COR-L47 (cell line): ENCODE results near the gene HES1.
A peak's percentile ranks its signal among the peaks of the same experiment; 100 is the strongest.

ENCODE experiments used
- DNase-seq: peaks from one replicate; lab custom pipeline; 2025; lab: John Stamatoyannopoulos, UW

Gene HES1

DNA sequence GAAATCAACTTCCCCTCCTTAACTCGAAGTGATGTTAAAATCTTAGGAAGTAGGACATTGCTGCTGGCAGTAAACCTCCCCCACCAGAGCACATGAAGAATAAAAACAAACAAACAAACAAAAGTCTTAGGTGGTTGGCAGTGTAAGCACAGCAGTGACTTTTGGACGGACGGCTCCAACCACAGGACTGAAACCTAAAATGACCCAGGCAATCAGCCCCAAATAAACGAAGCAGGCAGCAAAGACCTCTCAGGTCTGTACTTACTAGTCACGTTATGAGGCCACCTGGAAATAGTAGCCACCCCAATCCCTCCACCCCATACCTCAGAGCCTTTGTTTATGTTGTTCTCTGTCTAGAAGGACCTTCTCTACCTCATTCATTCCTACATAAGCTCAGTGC lies 33.5 kb upstream of the HES1 start:
- DNase-seq: no peak

DNA sequence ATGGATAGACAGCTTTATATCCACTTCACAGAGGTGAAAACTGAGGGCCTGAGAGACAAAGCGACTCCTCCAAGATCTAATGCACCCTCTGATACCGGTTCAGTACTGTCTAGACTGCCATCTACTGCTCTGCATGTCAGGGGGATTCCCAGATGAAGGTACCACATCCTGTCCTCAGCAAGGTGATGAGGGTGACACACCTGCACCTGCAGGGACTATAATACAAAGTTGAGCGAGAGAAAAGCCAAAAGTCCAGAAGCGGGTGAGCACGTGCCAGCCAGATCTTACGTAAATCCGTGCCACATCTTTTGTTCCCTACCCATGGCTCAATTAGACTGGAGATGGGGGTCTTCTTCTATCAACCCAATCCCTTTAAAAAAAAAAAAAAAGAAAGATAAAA lies 32.4 kb upstream of the HES1 start:
- no peak for DNase-seq

DNA sequence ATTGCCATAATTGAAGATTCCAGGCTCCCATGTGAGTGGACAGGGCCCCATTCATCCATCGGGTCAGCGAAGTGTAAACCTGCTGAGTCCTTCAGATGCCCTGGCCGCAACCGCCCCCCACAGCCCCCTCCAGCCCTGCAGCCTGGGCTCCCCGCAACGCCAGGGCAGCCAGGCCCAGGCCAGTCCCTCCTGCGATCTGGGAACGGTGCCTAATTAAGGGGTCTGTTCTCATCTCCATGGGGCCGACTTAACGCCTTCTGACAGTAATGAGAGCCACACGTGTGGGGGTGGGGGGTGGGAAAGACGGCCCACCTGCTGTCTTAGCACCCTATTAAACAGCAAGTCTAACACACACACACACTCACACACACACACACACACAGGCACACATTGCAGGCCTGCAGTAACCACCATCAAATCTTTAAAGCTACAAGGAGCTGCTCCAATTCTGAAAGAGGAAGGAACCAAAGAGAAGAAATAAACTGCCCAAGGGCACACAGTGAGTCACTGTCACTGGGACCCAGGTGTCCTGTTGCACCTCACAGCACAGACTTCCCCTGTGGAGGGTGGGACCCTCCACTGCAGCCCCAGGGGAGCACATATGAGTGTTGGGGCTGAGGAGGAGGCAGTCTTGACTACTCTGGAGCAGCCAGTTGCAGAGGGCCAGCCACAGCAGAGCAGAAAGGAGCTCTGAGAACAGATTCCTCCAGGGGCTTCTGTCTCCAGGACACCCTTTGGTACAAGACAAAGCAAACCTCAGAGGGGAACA lies 31.8 kb upstream of the HES1 start:
- peak; percentile 26 for DNase-seq

DNA sequence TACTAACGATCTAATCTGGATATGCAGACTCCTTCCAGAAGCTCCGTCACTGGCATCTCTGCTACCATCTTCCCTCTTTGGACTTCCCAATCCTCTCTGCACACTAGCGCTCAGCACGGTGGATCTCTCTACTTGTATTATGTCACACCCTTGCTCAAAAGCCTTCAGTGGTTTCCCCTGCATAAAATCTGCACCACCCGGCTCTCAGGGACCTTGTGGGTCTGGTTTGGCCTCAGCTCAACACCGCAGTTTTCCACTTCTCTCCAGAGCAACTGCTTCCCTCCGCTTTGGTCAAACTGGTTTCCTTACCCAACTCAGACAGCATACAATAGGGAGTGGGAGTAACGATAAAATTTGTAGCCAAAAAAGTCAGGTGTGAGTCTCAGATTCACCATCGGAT lies 30.7 kb upstream of the HES1 start:
- no peak for DNase-seq

DNA sequence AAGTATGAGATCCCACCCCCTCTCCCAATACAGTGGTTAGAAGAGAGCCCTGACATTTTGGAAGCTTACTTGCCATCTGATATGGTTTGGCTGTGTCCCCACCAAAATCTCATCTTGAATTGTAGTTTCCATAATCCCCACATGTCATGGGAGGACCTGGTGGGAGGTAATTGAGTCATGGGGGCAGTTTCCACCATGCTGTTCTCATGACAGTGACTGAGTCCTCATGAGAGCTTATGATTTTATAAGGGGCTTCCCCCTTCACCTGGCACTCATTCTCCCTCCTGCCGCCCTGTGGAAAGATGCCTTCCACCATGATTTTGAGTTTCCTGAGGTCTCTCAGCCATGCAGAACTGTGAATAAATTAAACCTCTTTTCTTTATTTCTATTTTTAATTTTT lies 28.8 kb upstream of the HES1 start:
- no peak for DNase-seq

DNA sequence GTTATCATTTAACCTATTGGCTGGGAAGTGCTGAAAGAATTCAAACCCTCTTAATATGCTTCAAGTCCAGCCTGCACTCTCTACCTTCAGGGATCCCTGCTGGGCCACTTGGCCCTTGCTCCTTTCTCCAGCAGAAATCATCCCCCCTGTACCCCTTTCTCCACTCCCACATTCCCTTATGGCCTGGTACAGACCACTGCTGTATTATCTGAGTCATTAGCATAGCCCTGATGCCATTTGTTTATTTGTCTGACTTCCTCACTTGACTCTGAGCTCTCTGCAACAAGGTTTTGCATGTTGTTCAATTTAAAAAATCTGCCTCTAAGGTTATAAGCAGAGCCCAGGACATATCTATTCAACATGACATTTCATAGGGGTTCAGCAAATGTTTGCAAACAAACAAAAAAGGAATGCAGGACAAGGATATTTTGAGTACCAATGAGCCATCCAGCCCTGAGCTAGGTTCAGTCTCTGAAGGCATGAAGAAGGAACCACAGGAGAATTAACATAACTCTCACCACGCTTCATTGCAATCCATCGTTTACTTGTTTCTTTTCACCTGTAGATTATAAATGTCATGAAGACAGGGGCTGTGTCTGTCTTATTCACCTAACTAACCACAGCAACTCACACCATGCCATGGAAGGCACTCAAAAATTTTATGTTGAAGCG lies 26.6 kb upstream of the HES1 start:
- DNase-seq: no peak

DNA sequence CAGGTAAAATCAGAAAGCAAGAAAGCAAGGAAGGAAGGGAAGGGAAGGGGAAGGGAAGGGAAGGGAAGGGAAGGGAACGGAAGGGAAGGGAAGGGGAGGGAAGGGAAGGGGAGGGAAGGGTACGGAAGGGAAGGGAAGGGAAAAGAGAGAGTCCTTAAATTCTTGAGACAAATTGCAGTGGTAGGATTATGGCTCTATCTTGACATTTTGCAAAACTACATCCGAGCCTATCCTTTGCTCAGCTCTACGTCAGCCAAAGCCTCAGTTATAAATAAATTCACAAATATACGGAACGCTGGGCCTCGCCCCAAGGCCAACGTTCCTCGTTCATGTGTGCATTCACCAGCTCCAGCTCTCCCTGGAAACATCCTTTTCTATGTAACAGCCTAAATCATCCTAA lies 25.5 kb upstream of the HES1 start:
- DNase-seq: no peak

DNA sequence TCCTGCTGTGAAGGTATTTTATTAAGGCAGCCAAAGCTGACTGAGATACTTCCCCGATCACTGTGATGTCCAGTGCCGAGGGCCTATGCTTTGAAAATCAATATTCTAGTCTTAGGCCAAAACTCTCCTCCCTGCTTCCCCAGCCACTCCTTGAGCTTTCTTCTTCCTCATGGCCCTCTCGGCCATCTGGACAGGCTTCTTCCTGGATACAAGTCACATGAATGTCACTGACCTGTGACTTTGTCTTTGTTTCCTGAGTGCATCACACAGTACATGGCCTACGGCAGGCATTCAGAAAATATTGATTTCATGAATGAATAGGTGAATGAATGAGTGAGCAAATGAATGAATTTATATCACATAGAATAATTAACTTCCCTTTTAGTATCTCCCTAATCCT lies 24.6 kb upstream of the HES1 start:
- no peak for DNase-seq

DNA sequence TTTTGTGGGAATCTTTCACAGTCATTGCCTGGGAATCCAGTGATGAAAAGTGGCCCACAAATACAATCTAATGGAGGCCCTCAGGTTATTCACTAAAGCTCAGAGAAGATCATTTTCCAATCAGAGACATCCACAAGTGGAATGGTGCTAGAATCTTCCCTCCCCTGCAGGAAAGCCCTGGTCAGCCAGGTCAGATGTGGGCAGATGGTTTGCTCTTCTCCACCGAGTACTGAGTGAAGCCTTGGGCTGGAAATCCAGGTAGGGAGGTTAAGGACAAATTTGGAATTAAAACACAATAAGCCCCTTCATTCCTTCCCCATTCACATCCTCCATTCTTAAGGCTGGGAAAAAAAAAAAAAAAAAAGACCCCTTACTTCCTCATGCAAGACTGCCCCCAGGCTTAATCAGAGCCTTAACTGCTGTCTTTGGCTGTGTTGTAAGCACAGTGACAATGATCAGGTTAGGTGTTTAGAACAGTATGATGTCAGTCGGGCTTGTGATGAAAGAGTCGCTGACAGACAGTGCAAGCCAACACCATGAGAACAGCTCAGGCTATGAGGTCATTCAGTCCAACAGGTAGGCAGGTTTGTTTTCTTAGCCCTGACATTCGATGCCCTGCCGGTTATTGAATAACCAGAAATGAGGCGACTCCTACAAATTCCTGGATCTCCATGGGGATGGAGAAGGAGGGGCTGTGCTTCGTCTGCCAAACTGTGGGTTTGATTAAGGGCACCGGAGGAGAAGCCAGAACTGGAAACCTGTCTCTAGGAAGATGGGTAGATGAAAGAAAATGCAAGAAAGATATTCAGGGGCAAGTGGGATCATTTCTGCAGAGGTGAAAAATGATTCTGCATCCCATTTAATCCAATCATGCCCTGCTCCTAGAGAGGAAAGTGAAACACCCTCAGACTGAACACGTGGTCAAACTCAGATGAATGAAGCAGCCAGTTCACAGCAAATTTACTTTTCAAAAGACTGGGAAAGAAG lies 23.5 kb upstream of the HES1 start:
- peak; percentile 14 for DNase-seq

DNA sequence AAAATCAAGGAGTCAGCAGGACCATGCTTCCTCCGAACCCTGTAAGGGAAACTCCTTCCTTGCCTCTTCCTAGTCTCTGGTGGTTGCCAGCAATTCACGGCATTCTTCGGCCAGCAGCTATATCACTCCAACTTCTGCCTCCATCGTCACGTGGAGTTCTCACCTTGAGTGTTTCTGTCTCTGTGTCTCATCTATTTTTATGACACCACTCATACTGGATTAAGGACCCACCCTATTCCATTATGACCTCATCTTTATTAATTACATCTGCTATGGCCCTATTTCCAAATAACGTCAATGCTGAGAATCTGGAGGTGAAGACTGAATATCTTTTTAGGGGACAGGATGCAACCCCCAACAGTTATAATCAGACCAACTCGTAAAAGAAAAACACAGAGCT lies 21.8 kb upstream of the HES1 start:
- no peak for DNase-seq

DNA sequence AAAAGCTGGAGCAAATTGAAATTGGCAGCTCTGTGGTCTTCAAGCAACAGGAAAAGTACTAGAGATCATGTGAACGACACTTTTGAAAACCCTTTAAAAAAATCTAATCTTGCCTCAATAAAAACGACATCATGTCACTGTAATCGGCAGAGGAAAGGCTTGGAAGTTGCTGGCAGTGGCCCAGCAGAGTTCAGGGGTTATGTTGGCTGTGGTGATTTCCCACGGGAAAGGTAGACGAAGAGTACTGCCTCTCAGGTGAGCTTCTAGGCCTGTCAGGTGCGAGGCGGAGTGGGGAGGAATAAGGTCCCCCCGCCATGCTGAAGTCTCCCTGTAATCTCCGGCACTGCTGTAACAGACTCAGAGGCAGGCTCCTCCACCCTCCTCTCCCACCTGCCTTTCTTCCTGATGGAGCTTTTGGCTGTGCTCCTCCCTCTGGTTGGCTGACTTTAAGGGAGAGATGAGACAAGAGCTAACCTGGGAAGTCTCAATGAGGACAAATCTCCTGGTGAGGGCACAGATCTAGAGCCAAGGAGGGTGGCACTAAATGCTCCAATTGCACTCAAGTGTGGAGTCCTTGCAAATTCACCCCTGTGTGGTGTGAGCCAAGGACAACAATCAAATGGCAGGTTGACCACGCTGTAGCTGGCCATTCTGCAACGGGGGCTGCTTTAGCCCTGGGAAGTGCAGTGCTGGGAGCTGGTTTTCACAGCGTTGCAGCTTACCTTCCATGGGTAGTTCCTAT lies 18.7 kb upstream of the HES1 start:
- DNase-seq: no peak

DNA sequence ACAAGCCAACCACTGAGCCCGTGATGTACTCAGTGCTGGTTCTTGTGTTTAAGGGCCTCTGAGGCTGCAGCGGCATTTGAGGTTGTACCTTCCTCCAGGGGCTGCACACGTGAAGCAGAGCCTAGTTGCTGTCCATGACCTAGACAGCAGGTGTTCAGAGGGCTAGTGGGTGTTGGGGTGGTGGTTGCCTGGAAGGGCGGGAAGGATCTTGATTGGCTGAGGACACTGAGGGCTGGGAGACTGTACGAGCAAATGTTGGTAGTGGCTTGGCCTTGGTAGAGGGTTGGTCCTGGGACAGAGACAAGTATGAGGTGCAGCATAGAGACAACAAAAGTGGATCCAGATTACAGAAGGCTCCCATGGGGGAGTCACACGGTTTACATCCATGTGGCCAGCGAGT lies 17.0 kb upstream of the HES1 start:
- no peak for DNase-seq

DNA sequence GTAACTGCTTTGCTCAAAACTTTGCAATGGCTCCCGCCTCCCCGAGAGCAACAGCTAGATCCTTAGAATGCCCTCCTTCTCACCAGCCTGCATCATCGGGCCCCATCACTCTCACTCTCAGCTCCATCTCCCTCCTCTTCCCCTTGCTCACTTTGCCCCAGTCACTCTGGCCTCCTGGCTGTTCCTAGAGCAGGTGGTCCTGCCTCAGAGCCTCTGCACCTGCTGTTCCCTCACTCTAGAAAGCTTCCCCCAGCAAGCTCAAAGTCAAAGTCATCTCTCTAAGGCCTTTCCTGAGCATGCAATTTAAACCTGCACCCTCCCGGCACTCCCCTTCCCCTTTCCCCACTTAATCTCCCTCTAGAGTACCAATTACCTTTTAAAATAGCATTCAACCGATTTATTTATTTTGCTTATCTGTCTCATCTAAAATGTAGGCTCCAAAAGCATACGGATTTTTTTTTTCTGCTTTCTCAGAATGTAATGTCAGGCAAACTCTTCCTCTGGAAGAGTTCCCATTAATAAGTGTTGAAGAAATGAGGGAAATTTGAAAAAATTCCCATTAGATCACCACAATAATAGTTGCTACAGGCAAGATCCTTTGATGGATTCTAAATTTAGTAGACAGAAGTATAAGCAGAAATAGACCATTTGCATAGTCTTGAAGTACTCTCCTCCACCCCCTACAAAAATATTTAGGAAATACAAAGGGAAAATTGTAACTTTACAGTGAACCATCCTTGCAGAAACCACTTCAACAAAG lies 15.9 kb upstream of the HES1 start:
- DNase-seq: no peak

DNA sequence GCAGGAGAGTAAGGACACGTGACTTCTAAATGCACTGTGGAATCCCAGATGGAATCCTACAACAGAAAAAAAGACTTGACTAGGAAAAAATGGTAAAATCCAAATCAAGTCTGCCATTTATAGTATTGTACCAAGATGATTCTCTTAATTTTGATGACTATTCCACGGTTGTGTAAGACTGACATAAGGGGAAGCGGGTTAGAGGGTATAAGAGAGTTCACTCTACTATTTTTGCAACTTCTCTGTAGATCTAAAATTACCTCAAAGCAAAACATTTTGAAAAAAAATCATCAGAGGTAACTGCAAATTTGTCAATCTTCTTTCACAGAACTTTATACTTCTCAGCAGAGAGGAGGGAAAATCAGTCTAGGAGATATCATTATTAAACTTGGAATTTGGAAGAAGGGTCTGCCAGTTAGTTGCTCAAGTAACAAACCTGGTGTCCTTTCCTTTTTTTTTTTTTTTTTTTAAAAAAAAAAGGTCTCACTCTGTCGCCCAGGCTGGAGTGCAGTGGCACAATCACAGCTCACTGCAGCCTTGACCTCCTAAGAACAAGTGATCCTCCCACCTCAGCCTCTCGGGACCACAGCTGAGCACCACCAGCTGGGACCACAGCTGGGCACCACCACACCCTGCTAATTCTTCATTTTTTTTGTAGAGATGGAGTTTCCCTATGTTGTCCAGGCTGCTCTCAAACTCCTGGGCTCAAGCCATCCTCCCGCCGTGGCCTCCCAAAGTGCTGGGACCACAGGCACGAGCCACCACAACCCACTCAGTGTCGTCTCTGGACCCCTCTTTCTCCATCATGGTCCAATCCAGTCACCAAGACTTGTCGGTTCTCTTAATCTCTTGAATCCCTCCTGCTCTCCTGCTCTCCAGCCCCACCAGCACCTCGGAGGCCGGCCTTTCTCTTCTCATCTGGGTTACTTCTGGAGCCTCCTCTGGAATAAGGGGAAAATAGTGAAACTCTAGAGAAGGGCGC lies 14.9 kb upstream of the HES1 start:
- no peak for DNase-seq

DNA sequence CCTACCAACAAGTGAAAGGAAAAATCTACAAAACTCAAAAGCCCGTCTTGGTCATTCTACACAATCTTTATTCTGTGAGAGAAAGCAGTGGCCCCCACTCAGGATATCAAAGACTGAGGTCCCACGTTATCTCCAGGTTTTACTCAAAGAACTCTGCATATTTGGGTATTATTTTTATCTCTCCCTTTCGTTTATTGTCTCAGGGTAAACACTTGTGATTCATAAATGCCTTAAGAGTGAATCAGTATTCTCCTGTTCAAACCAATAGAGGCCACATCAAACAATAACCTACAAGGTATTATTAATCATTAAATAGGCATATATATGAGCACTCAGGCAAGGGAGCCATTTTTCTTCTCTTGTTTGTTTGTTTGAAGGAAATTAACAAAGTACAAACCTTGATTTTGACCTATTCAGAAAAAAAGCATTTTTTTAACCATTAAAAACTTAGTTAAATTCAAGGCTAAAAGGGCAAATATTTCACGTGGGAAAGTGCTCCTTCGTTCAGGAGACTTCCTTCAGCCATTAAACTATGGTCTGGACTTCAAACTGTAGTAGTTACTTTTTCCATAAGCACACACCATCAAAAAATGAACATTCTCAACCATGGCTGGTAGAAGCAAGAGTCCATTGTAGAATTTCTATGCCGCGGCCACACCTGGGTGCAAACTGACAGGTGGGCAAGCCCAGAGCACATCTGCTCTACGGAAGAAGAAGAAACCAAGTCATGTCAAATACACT lies 13.9 kb upstream of the HES1 start:
- no peak for DNase-seq

DNA sequence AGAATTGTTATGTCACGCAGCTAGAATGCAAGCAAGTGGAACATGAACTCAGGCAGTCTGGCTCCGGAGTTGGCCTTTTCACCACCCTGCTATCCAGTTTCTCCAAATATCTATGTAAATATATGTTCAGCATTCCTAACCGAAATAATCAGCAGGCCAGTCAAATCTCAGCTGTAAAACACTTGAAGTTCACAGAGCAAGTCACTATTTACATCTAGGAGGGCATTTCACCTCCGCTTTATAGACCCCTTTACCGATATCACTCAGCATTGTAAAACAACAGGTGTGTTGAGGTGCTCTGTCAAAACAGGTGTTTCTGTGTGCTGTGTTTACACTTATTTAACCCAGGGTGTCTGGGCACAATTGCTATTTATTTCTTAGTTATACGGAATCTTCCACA lies 12.2 kb upstream of the HES1 start:
- no peak for DNase-seq

DNA sequence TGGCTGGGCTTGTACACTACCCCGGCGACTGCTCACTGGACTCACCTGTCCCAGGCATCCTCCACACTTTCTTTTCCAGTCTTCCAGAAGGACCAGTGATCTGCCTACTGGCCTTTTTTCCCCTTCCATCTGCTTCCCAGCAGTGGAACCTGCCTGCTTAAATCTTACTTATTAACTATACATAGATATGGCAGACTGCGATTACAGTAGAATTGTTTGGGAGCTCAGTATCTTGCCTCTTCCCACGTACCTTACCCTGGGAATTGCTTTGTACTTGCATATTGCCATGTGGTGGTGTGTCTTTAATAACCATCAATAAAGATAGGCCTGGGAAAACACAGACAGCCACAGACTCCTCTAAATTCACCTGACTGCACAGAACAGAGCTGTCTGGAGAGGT lies 11.8 kb upstream of the HES1 start:
- DNase-seq: no peak

DNA sequence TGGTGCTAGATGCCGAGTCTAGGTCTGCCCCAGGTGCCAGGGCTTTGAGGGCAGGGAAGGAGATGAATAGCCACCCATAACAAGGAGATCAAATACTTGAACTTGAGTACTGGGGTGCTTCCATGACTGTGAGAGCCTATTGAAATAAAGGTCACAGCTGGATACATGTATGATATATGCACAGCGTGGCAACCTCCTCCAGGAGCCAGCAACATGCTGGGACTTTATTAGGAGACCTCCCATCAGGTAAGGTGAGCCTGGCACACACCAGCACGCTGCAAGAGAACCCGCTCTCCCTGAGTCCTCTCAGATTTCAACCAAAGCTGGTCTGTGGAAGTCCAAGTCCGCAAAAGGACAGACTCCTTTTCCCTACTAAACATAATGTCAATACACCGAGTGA lies 10.5 kb upstream of the HES1 start:
- no peak for DNase-seq

DNA sequence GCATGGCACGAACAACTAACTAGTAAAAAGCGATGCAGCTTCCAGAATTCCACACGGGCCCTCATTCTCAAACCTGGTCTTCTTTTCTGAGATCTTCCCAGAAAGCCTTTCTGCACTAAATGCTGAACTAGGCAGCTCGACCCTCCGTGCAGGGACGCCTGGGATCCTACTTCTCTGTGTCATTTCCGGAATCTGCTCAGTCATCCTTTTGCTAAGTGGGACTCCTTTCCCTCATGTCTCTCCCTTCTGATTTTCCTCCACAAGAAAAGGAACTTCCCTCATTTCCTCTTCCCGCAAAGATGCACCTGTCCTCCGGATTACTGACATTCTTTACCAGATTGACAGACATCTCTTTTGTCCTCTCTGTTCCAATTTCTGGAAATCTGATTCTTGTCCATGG lies 9.2 kb upstream of the HES1 start:
- no peak for DNase-seq
